ENCODE measurements around the gene CHERP. TPM values are rescaled to one million over a fixed set of nuclear protein-coding genes. Genes with fewer than 3 reads are reported as not detected.
"Not testable (repeated sequence)": the region's sequence is repeated elsewhere in the genome, so short reads cannot be mapped to it uniquely, and the experiment has no call there.

Gene CHERP
- total and polyA plus RNA-seq, 2 experiments from 2014 or later, result 7.8 to 38.7 TPM

DNA sequence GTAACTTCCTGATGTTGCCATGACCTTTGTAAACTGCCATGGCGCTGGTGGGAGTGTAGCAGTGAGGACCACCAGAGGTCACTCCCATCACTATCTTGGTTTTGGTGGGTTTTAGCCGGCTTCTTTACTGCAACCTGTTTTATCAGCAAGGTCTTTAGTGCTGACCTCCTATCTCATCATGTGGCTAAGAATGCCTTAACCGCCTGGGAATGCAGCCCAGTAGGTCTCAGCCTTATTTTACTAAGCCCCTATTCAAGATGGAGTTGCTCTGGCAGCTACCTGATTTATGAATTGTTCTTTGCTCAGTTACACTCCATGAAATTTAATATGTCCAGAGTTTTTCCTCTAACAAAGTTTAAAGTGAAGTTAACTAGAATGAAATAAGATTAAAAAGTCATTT is 65.8 kb downstream of the CHERP start:
- whole genome bisulfite sequencing (ENCODE audit: low lambda C conversion rate, missing lambda C conversion rate), result 60% methylated on average over 3 of the region's 3 CpGs
- H3K9me2 ChIP-seq (replicated peaks; ENCODE audit: insufficient read depth), result no peaks in the 10 kb centered on the region
- no peak overlapping the region for H3K27ac ChIP-seq
- H3K4me1 ChIP-seq (ENCODE audit: insufficient read depth), result no peaks in the 10 kb centered on the region
- DNase-seq (ENCODE audit: low spot score), result no peak
- no peaks in the 10 kb centered on the region for H3K36me3 ChIP-seq (replicated peaks; ENCODE audit: insufficient read depth, low read depth)
- peaks cover 1% of the 10 kb centered on the region for H3K79me2 ChIP-seq
- H3K4me2 ChIP-seq, result no peak overlapping the region
- TF ChIP-seq EZH2phosphoT487 (IDR thresholded peaks at IDR 0.05; ENCODE audit: low read depth, severe bottlenecking, unreplicated experiment) (no peak), EZH2 (IDR thresholded peaks at IDR 0.05; ENCODE audit: borderline replicate concordance) (no peak)
- TF ChIP-seq, protein P1, sequence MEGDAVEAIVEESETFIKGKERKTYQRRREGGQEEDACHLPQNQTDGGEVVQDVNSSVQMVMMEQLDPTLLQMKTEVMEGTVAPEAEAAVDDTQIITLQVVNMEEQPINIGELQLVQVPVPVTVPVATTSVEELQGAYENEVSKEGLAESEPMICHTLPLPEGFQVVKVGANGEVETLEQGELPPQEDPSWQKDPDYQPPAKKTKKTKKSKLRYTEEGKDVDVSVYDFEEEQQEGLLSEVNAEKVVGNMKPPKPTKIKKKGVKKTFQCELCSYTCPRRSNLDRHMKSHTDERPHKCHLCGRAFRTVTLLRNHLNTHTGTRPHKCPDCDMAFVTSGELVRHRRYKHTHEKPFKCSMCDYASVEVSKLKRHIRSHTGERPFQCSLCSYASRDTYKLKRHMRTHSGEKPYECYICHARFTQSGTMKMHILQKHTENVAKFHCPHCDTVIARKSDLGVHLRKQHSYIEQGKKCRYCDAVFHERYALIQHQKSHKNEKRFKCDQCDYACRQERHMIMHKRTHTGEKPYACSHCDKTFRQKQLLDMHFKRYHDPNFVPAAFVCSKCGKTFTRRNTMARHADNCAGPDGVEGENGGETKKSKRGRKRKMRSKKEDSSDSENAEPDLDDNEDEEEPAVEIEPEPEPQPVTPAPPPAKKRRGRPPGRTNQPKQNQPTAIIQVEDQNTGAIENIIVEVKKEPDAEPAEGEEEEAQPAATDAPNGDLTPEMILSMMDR (IDR thresholded peaks at IDR 0.05; ENCODE audit: poor library complexity), result no peak
- H3K27me3 ChIP-seq, result no peaks in the 10 kb centered on the region
- H4K20me1 ChIP-seq (ENCODE audit: insufficient read depth, poor library complexity, severe bottlenecking), result no peaks in the 10 kb centered on the region
- no peak overlapping the region for H2AFZ ChIP-seq
- H3K4me3 ChIP-seq, result no peak overlapping the region
- no peaks in the 10 kb centered on the region for H3K9me3 ChIP-seq (ENCODE audit: low read depth)

- DNase-seq (ENCODE audit: low spot score), result no peak
- no peaks in the 10 kb centered on the region for H3K9me2 ChIP-seq (replicated peaks; ENCODE audit: insufficient read depth)
- H3K36me3 ChIP-seq (replicated peaks; ENCODE audit: insufficient read depth, low read depth), result no peaks in the 10 kb centered on the region
- no peak overlapping the region for H3K4me3 ChIP-seq
- H3K4me2 ChIP-seq, result no peak overlapping the region
- H3K27ac ChIP-seq, result no peak overlapping the region
- peaks cover 17% of the 10 kb centered on the region for H4K20me1 ChIP-seq (ENCODE audit: insufficient read depth, poor library complexity, severe bottlenecking)
- H2AFZ ChIP-seq, result no peak overlapping the region
- H3K9me3 ChIP-seq (ENCODE audit: low read depth), result no peaks in the 10 kb centered on the region
- no peaks in the 10 kb centered on the region for H3K27me3 ChIP-seq
- 95% methylated on average over 13 of the region's 13 CpGs for WGBS (ENCODE audit: low lambda C conversion rate, missing lambda C conversion rate)
- peaks cover 26% of the 10 kb centered on the region for H3K79me2 ChIP-seq
- TF ChIP-seq EZH2phosphoT487 (IDR thresholded peaks at IDR 0.05; ENCODE audit: low read depth, severe bottlenecking, unreplicated experiment) (no peak), EZH2 (IDR thresholded peaks at IDR 0.05; ENCODE audit: borderline replicate concordance) (no peak)
- TF ChIP-seq, protein P1 (IDR thresholded peaks at IDR 0.05; ENCODE audit: poor library complexity), result no peak
- H3K4me1 ChIP-seq (ENCODE audit: insufficient read depth), result peaks cover 14% of the 10 kb centered on the region
Observed at GRCh38 chr19:16473875-16474392, 68.3 kb downstream of the CHERP start.

DNA sequence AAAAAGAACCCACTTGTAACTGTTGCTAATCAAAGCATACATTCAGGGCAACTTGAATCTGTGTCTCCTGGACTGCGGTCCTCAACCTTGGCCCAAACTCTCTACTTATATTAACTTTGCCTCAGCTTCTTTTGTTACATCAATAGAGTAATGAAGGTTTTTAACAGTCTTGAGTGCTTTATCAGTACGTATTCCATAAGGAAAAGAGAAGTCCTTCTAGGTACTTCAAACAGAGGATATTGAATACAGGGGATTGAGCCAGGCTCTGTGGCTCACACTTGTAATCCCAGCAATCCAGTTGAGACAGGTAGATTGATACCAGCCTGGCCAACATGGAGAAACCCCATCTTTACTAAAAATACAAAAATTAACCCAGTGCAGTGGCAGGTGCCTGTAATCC is 69.2 kb downstream of the CHERP start:
- Histone ChIP-seq H3K9me2 (replicated peaks; ENCODE audit: insufficient read depth) (no peaks in the 10 kb centered on the region), H4K20me1 (ENCODE audit: insufficient read depth, poor library complexity, severe bottlenecking) (peaks cover 17% of the 10 kb centered on the region), H3K27ac (no peak overlapping the region), H3K79me2 (peaks cover 35% of the 10 kb centered on the region), H3K4me2 (no peak overlapping the region), H2AFZ (peak overlapping the region; percentile 98), H3K36me3 (replicated peaks; ENCODE audit: insufficient read depth, low read depth) (no peaks in the 10 kb centered on the region), H3K4me3 (no peak overlapping the region), H3K4me1 (ENCODE audit: insufficient read depth) (peaks cover 14% of the 10 kb centered on the region), H3K9me3 (ENCODE audit: low read depth) (no peaks in the 10 kb centered on the region), H3K27me3 (no peaks in the 10 kb centered on the region)
- TF ChIP-seq EZH2phosphoT487 (IDR thresholded peaks at IDR 0.05; ENCODE audit: low read depth, severe bottlenecking, unreplicated experiment) (no peak), EZH2 (IDR thresholded peaks at IDR 0.05; ENCODE audit: borderline replicate concordance) (no peak)
- TF ChIP-seq, protein P1 (IDR thresholded peaks at IDR 0.05; ENCODE audit: poor library complexity), result no peak
- 96% methylated on average over 2 of the region's 2 CpGs for WGBS (ENCODE audit: low lambda C conversion rate, missing lambda C conversion rate)
- DNase-seq (ENCODE audit: low spot score), result no peak

- peaks cover 22% of the 10 kb centered on the region for H4K20me1 ChIP-seq (ENCODE audit: insufficient read depth, poor library complexity, severe bottlenecking)
- H3K4me2 ChIP-seq, result peak overlapping the region; percentile 92
- H3K79me2 ChIP-seq, result peaks cover 40% of the 10 kb centered on the region
- H3K4me3 ChIP-seq; DNase-seq (ENCODE audit: low spot score); H3K9me3 ChIP-seq (ENCODE audit: low read depth); H3K27me3 ChIP-seq; H3K36me3 ChIP-seq (replicated peaks; ENCODE audit: insufficient read depth, low read depth); H3K9me2 ChIP-seq (replicated peaks; ENCODE audit: insufficient read depth): not testable (repeated sequence)
- H3K4me1 ChIP-seq (ENCODE audit: insufficient read depth), result peaks cover 14% of the 10 kb centered on the region
- H3K27ac ChIP-seq, result peak overlapping the region; percentile 85
- 76% methylated on average over 2 of the region's 2 CpGs for WGBS (ENCODE audit: low lambda C conversion rate, missing lambda C conversion rate)
- peak overlapping the region; percentile 98 for H2AFZ ChIP-seq
Observed at GRCh38 chr19:16472559-16472899, 69.7 kb downstream of the CHERP start.

All from hepatocyte (in vitro differentiated cells).